OCI-LY7 (cell line): Measurements from ENCODE around the gene CANT1. TPM values are rescaled to one million over a fixed set of nuclear protein-coding genes. Genes with fewer than 3 reads are reported as not detected.

Experiments used
- BruUV-seq: library from RNA; stranded (reverse); fragments of 400-500 nt; replicated peaks from 2 replicates; lab custom pipeline; 2021; lab: Mats Ljungman, UMichigan
- CTCF ChIA-PET: fragments of 300-600 bp; sonication (Branson Sonifier 250); formaldehyde crosslinking; loops from one replicate; lab custom pipeline; 2022; ENCODE audit warnings: antibody characterized with exemption; ENCODE audit not compliant: unreplicated experiment; lab: Charles Lee
- POLR2A ChIA-PET: fragments of 300-600 bp; sonication (Branson Sonifier 250); formaldehyde crosslinking; loops from one replicate; lab custom pipeline; 2022; ENCODE audit warnings: antibody characterized with exemption; lab: Charles Lee
- DNase-seq: peaks from one replicate; pipeline ENCODE4 v3.0.0-alpha.2; 2015; ENCODE audit warnings: low spot score
- H2AFZ ChIP-seq: fragments of 200-600 bp; sonication (generic), shearing (Covaris generic); 2 replicates; pipeline ENCODE4 v1.6.1; 2014; ENCODE audit warnings: mild to moderate bottlenecking, antibody characterized with exemption, low read length, moderate library complexity
- H3K27ac ChIP-seq: fragments of 200-600 bp; sonication (generic); 2 replicates; pipeline ENCODE4 v1.5.1; 2014; ENCODE audit warnings: mixed run types, low read depth, mild to moderate bottlenecking, moderate library complexity, low read length, inconsistent platforms; ENCODE audit not compliant: poor library complexity, severe bottlenecking
- H3K36me3 ChIP-seq: fragments of 200-600 bp; sonication (generic); 2 replicates; pipeline ENCODE4 v1.6.1; 2014; ENCODE audit warnings: mild to moderate bottlenecking, antibody characterized with exemption, low read length, moderate library complexity, mixed read lengths; ENCODE audit not compliant: insufficient read depth
- H3K4me1 ChIP-seq: fragments of 200-600 bp; sonication (generic); 2 replicates; pipeline ENCODE4 v1.5.1; 2014; ENCODE audit warnings: mild to moderate bottlenecking, low read length; ENCODE audit not compliant: insufficient read depth, poor library complexity, severe bottlenecking
- H3K4me2 ChIP-seq: fragments of 200-600 bp; sonication (generic); 2 replicates; pipeline ENCODE4 v1.6.1; 2014; ENCODE audit warnings: mild to moderate bottlenecking, low read length
- H3K4me3 ChIP-seq: fragments of 200-600 bp; sonication (generic); 2 replicates; pipeline ENCODE4 v1.5.1; 2014; ENCODE audit warnings: mild to moderate bottlenecking, low read depth, low read length; ENCODE audit not compliant: poor library complexity, severe bottlenecking
- H3K79me2 ChIP-seq: fragments of 200-600 bp; sonication (generic); 2 replicates; pipeline ENCODE4 v1.6.1; 2016; ENCODE audit warnings: low read depth, mild to moderate bottlenecking, low read length, moderate library complexity, mixed read lengths; ENCODE audit not compliant: insufficient read depth
- H3K9me2 ChIP-seq: fragments of 200-600 bp; sonication (generic); 2 replicates; pipeline ENCODE4 v1.6.1; 2016; ENCODE audit warnings: mild to moderate bottlenecking, low read length, mixed read lengths; ENCODE audit not compliant: insufficient read depth
- H3K9me3 ChIP-seq: fragments of 200-600 bp; sonication (generic); 2 replicates; pipeline ENCODE4 v1.6.1; 2014; ENCODE audit warnings: mild to moderate bottlenecking, mixed run types, low read length, mixed read lengths
- H4K20me1 ChIP-seq: fragments of 200-600 bp; sonication (generic); 2 replicates; pipeline ENCODE4 v1.6.1; 2014; ENCODE audit warnings: mild to moderate bottlenecking, antibody characterized with exemption, low read length, moderate library complexity, mixed read lengths; ENCODE audit not compliant: insufficient read depth
- CTCF ChIP-seq: fragments of 200-600 bp; sonication (generic); conservative IDR thresholded peaks from 2 replicates; pipeline ENCODE4 v1.5.1; 2014; ENCODE audit warnings: mild to moderate bottlenecking, antibody characterized with exemption, low read length, moderate library complexity, mixed read lengths
- EZH2phosphoT487 ChIP-seq: fragments of 200-600 bp; sonication (generic); IDR thresholded peaks from 2 replicates; pipeline ENCODE4 v1.6.1; 2018; ENCODE audit warnings: low read depth, borderline replicate concordance, mild to moderate bottlenecking, mixed run types, antibody characterized with exemption, low read length, moderate library complexity, mixed read lengths
- intact Hi-C: fragments of 100-400 bp; cut with micrococcal nuclease; formaldehyde crosslinking; loops from one replicate; pipeline ENCODE4 v1.10.0; 2022; ENCODE audit not compliant: unreplicated experiment
- total RNA-seq, 2 experiments: library from RNA; depleted of rRNA in 1 of 2; stranded (reverse); fragments of >200 nt in 1 of 2; shearing (Covaris generic) in 1 of 2; gene quantifications; 2 replicates each; pipeline ENCODE4 v1.2.3, GENCODE V29; 2014 to 2022

CANT1 gene
- total RNA-seq, 2 experiments from 2014 or later = 37.2 to 60.5 TPM

DNA sequence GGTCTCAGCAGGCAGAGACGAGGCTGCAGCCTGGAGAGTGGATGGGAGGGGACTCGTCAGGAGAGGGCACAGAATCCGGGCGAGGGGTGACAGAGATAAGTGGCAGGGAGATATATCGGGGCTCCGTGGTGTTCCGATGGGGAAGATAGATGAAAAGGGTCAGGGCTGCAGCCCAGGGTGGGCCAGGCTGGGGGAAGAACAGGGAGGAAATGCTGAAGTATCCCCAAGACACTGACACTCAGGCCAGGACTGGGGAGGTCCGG is 32.0 kb downstream of the CANT1 start:
- intact Hi-C loops = no loop called here
- no peak for DNase-seq
- Histone ChIP-seq H3K9me3 (no peaks in the 10 kb centered on the region), H3K4me1 (peaks cover 10% of the 10 kb centered on the region), H4K20me1 (no peaks in the 10 kb centered on the region), H3K36me3 (no peaks in the 10 kb centered on the region), H2AFZ (no peak overlapping the region), H3K79me2 (no peaks in the 10 kb centered on the region), H3K9me2 (no peaks in the 10 kb centered on the region), H3K27ac (no peak overlapping the region), H3K4me3 (no peak overlapping the region), H3K4me2 (no peak overlapping the region)
- BruUV-seq = no TSS peak
- TF ChIP-seq EZH2phosphoT487 (no peak), CTCF (no peak)
- ChIA-PET POLR2A (no interaction called here), CTCF (no interaction called here)

DNA sequence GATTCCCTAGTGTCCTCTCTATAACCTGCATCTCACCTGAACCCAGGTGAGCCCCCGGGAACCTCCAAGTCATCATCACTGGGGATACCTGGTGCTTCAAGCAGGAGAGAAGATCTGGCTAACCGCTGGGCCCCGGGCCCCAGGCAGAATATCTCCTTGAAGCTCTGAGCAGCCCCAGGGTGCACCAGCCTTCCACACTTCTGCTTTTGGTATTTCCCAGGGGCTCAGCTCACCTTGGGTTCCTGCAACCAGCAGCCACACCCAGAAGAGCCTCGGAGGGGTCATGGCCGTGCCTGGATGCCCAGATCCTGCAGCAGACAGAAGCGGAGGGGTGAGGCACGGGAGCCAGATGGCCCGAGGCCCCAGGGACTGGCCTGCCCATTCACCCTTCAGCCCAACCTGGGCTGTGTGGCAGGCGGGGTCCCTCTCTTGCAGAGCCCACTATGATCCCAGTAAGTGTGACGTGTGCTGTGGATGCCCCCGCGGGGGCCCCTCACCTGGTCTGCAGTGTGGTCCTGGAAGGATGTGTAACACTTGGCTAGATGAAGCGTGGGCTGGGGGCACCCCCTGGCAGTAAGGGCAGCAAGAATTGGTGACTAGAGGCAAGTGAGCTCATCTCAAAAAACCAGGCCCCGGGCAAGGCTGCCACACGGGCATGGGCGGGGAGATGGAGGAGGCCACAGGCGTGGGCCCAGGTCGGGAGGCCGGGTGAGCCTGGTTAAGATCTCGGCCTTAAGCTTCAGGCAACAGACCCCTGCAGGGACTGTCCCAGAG is 32.5 kb downstream of the CANT1 start:
- POLR2A ChIA-PET = no interaction called here

More for the DNA sequence above, 32.5 kb downstream of the CANT1 start:
- Histone ChIP-seq H3K4me2 (no peak overlapping the region), H4K20me1 (no peaks in the 10 kb centered on the region), H2AFZ (no peak overlapping the region), H3K27ac (no peak overlapping the region), H3K79me2 (no peaks in the 10 kb centered on the region), H3K4me3 (no peak overlapping the region), H3K4me1 (peaks cover 10% of the 10 kb centered on the region), H3K9me3 (no peaks in the 10 kb centered on the region), H3K36me3 (no peaks in the 10 kb centered on the region), H3K9me2 (no peaks in the 10 kb centered on the region)
- CTCF ChIA-PET = no interaction called here
- no peak for DNase-seq
- intact Hi-C loops = no loop called here
- no TSS peak for BruUV-seq
- TF ChIP-seq CTCF (no peak), EZH2phosphoT487 (no peak)
